Hematopoietic multipotent progenitor cell treated with erythropoietin and hydrocortisone succinate and interleukin-3 and kit ligand, for 15 days (in vitro differentiated cells): ENCODE measurements around the gene DNAH14.
A peak's percentile ranks its signal among the peaks of the same experiment; 100 is the strongest.

Experiments
- DNase-seq: peaks from one replicate; pipeline ENCODE4 v3.0.0-alpha.2; 2015; ENCODE audit warnings: low spot score

DNAH14 gene

GRCh38 chr1:225428881-225429455 is 499.5 kb downstream of the DNAH14 start:
- DNase-seq: no peak

GRCh38 chr1:225430301-225430700 is 500.8 kb downstream of the DNAH14 start:
- no peak for DNase-seq

GRCh38 chr1:225431081-225431863 is 501.8 kb downstream of the DNAH14 start:
- no peak for DNase-seq

GRCh38 chr1:225434046-225434445 is 504.6 kb downstream of the DNAH14 start:
- no peak for DNase-seq

- no peak for DNase-seq
Measured at GRCh38 chr1:225435076-225435475, 505.6 kb downstream of the DNAH14 start.

- DNase-seq: no peak
Measured at GRCh38 chr1:225435487-225435886, 506.0 kb downstream of the DNAH14 start.

- DNase-seq: peak; percentile 35
Measured at GRCh38 chr1:225435957-225436392, 506.5 kb downstream of the DNAH14 start.

GRCh38 chr1:225437710-225438437 is 508.4 kb downstream of the DNAH14 start:
- DNase-seq: no peak

- DNase-seq: no peak
Measured at GRCh38 chr1:225440380-225441221, 511.1 kb downstream of the DNAH14 start.

- no peak for DNase-seq
Measured at GRCh38 chr1:225441314-225442122, 512.0 kb downstream of the DNAH14 start.

- no peak for DNase-seq
Measured at GRCh38 chr1:225442123-225442505, 512.6 kb downstream of the DNAH14 start.

- DNase-seq: no peak
Measured at GRCh38 chr1:225445639-225446594, 516.4 kb downstream of the DNAH14 start.

GRCh38 chr1:225446595-225446960 is 517.1 kb downstream of the DNAH14 start:
- DNase-seq: no peak

GRCh38 chr1:225446981-225447615 is 517.6 kb downstream of the DNAH14 start:
- no peak for DNase-seq

GRCh38 chr1:225447650-225448089 is 518.2 kb downstream of the DNAH14 start:
- DNase-seq: no peak

- no peak for DNase-seq
Measured at GRCh38 chr1:225448146-225448805, 518.8 kb downstream of the DNAH14 start.
